Stimulated activated naive B cell treated with anti-CD40 and anti-IgM and Interleukin-4, amounts not matched to agents 10 μg/mL and 1 μg/mL and 100 μg/mL, for 72 hours (primary cell): ENCODE measurements around the gene XRCC1.
A peak's percentile ranks its signal among the peaks of the same experiment; 100 is the strongest.

Experiments used
- ATAC-seq, 2 donors: fragments of 150-1000 bp; cut with Tn5 transposase; replicated peaks; 2 replicates each; pipeline ENCODE4 v1.10.0; 2021; ENCODE audit warnings: moderate library complexity in 1 of 2
- DNase-seq: peaks from one replicate; pipeline ENCODE4 v3.0.0; 2021
- H3K27ac Mint-ChIP-seq: one replicate; pipeline ENCODE4 v1.8.0; 2022; ENCODE audit warnings: mild to moderate bottlenecking, mixed read lengths
- H3K27me3 Mint-ChIP-seq, 2 donors: one replicate each; pipeline ENCODE4 v1.8.0; 2022; ENCODE audit warnings: mixed read lengths in 2 of 2
- H3K36me3 Mint-ChIP-seq, 2 donors: one replicate each; pipeline ENCODE4 v1.8.0; 2022; ENCODE audit warnings: mixed read lengths in 2 of 2, mild to moderate bottlenecking in 1 of 2
- H3K4me1 Mint-ChIP-seq, 2 donors: one replicate each; pipeline ENCODE4 v1.8.0; 2022; ENCODE audit warnings: mixed read lengths in 2 of 2, mild to moderate bottlenecking in 1 of 2
- H3K4me3 Mint-ChIP-seq, 2 donors: one replicate each; pipeline ENCODE4 v1.8.0; 2022; ENCODE audit warnings: mild to moderate bottlenecking in 2 of 2, mixed read lengths in 2 of 2, moderate library complexity in 1 of 2
- H3K9me3 Mint-ChIP-seq, 2 donors: one replicate each; pipeline ENCODE4 v1.8.0; 2022; ENCODE audit warnings: mixed read lengths in 2 of 2, mild to moderate bottlenecking in 1 of 2

Gene XRCC1

GRCh38 chr19:43574424-43575155 is 737 bp downstream of the XRCC1 start:
- H3K9me3 Mint-ChIP-seq: no peaks in the 10 kb centered on the region
- peaks cover 26 to 51% of the 10 kb centered on the region in 2 donors for H3K4me1 Mint-ChIP-seq

GRCh38 chr19:43572171-43572588 is 3.1 kb downstream of the XRCC1 start:
- ATAC-seq: no peak
- H3K27me3 Mint-ChIP-seq: no peaks in the 10 kb centered on the region
- H3K4me3 Mint-ChIP-seq: no peak overlapping the region
- H3K27ac Mint-ChIP-seq: peak overlapping the region; percentile 82
- no peaks in the 10 kb centered on the region for H3K9me3 Mint-ChIP-seq
- H3K36me3 Mint-ChIP-seq: peaks cover 10 to 16% of the 10 kb centered on the region in 2 donors
- no peak for DNase-seq
- peaks cover 20 to 38% of the 10 kb centered on the region in 2 donors for H3K4me1 Mint-ChIP-seq

More at GRCh38 chr19:43574424-43575155, 737 bp downstream of the XRCC1 start:
- DNase-seq (no peak), ATAC-seq (no peak)
- Mint-ChIP-seq H3K27ac (peak overlapping the region; percentile 98), H3K27me3 (no peaks in the 10 kb centered on the region), H3K36me3 (peaks cover 5 to 22% of the 10 kb centered on the region in 2 donors), H3K4me3 (peak overlapping the region; percentile 97 to 99)

GRCh38 chr19:43570174-43570791 is 5.0 kb downstream of the XRCC1 start:
- peaks cover 12 to 15% of the 10 kb centered on the region in 2 donors for H3K36me3 Mint-ChIP-seq
- ATAC-seq (no peak), DNase-seq (no peak)
- H3K4me3 Mint-ChIP-seq: no peak overlapping the region
- peaks cover 18 to 34% of the 10 kb centered on the region in 2 donors for H3K4me1 Mint-ChIP-seq
- H3K9me3 Mint-ChIP-seq: no peaks in the 10 kb centered on the region
- H3K27ac Mint-ChIP-seq: no peak overlapping the region
- H3K27me3 Mint-ChIP-seq: no peaks in the 10 kb centered on the region

- no peak for DNase-seq
- ATAC-seq: no peak
- Mint-ChIP-seq H3K9me3 (no peaks in the 10 kb centered on the region), H3K27me3 (no peaks in the 10 kb centered on the region), H3K36me3 (peaks cover 12% of the 10 kb centered on the region in 2 donors), H3K4me3 (no peak overlapping the region), H3K27ac (no peak overlapping the region), H3K4me1 (peaks cover 20 to 34% of the 10 kb centered on the region in 2 donors)
These were observed 5.7 kb downstream of the XRCC1 start for GRCh38 chr19:43569657-43570056.

- Mint-ChIP-seq H3K36me3 (peaks cover 27 to 37% of the 10 kb centered on the region in 2 donors), H3K27ac (peak overlapping the region; percentile 84), H3K4me1 (peaks cover 41 to 64% of the 10 kb centered on the region in 2 donors), H3K27me3 (no peaks in the 10 kb centered on the region), H3K4me3 (peak overlapping the region in 1 of 2 donors; percentile 17), H3K9me3 (peaks cover 0 to 3% of the 10 kb centered on the region in 2 donors)
- DNase-seq (no peak), ATAC-seq (no peak)
These were observed 10.5 kb downstream of the XRCC1 start for GRCh38 chr19:43564800-43565199.

- DNase-seq (no peak), ATAC-seq (no peak)
- H3K4me1 Mint-ChIP-seq: peaks cover 41 to 64% of the 10 kb centered on the region in 2 donors
- peak overlapping the region in 1 of 2 donors; percentile 60 for H3K4me3 Mint-ChIP-seq
- H3K27ac Mint-ChIP-seq: peak overlapping the region; percentile 93
- H3K9me3 Mint-ChIP-seq: peaks cover 0 to 3% of the 10 kb centered on the region in 2 donors
- H3K27me3 Mint-ChIP-seq: no peaks in the 10 kb centered on the region
- peaks cover 27 to 37% of the 10 kb centered on the region in 2 donors for H3K36me3 Mint-ChIP-seq
These were observed 11.4 kb downstream of the XRCC1 start for GRCh38 chr19:43563816-43564457.

GRCh38 chr19:43562698-43563241 is 12.6 kb downstream of the XRCC1 start:
- peak overlapping the region; percentile 50 to 62 for H3K4me3 Mint-ChIP-seq
- ATAC-seq: peak; percentile 88 to 90
- H3K9me3 Mint-ChIP-seq: peaks cover 0 to 3% of the 10 kb centered on the region in 2 donors
- no peaks in the 10 kb centered on the region for H3K27me3 Mint-ChIP-seq
- peaks cover 41 to 64% of the 10 kb centered on the region in 2 donors for H3K4me1 Mint-ChIP-seq
- peaks cover 22 to 37% of the 10 kb centered on the region in 2 donors for H3K36me3 Mint-ChIP-seq
- H3K27ac Mint-ChIP-seq: peak overlapping the region; percentile 94
- DNase-seq: peak; percentile 63

GRCh38 chr19:43562226-43562697 is 13.1 kb downstream of the XRCC1 start:
- Mint-ChIP-seq H3K27me3 (no peaks in the 10 kb centered on the region), H3K9me3 (peaks cover 0 to 3% of the 10 kb centered on the region in 2 donors), H3K27ac (peak overlapping the region; percentile 94), H3K4me3 (peak overlapping the region in 1 of 2 donors; percentile 43), H3K36me3 (peaks cover 22 to 37% of the 10 kb centered on the region in 2 donors), H3K4me1 (peaks cover 41 to 64% of the 10 kb centered on the region in 2 donors)
- no peak for DNase-seq
- ATAC-seq: peak; percentile 1 to 2

GRCh38 chr19:43561139-43561970 is 14.0 kb downstream of the XRCC1 start:
- Mint-ChIP-seq H3K27me3 (no peaks in the 10 kb centered on the region), H3K4me3 (no peak overlapping the region), H3K9me3 (peaks cover 0 to 3% of the 10 kb centered on the region in 2 donors), H3K4me1 (peaks cover 39 to 58% of the 10 kb centered on the region in 2 donors), H3K36me3 (peaks cover 20 to 37% of the 10 kb centered on the region in 2 donors), H3K27ac (peak overlapping the region; percentile 59)
- ATAC-seq: no peak
- DNase-seq: no peak

GRCh38 chr19:43560687-43561086 is 14.6 kb downstream of the XRCC1 start:
- no peak overlapping the region for H3K4me3 Mint-ChIP-seq
- H3K27ac Mint-ChIP-seq: peak overlapping the region; percentile 59
- no peaks in the 10 kb centered on the region for H3K27me3 Mint-ChIP-seq
- H3K36me3 Mint-ChIP-seq: peaks cover 20 to 37% of the 10 kb centered on the region in 2 donors
- H3K9me3 Mint-ChIP-seq: peaks cover 0 to 3% of the 10 kb centered on the region in 2 donors
- H3K4me1 Mint-ChIP-seq: peaks cover 39 to 57% of the 10 kb centered on the region in 2 donors
- DNase-seq (no peak), ATAC-seq (no peak)

GRCh38 chr19:43555185-43555770 is 20.0 kb downstream of the XRCC1 start:
- Mint-ChIP-seq H3K27ac (peak overlapping the region; percentile 47), H3K27me3 (no peaks in the 10 kb centered on the region), H3K4me3 (no peak overlapping the region), H3K4me1 (peaks cover 11 to 12% of the 10 kb centered on the region in 2 donors), H3K36me3 (peaks cover 38 to 46% of the 10 kb centered on the region in 2 donors), H3K9me3 (no peaks in the 10 kb centered on the region)
- ATAC-seq (peak; percentile 86 to 88), DNase-seq (peak; percentile 56)

GRCh38 chr19:43554317-43554895 is 20.9 kb downstream of the XRCC1 start:
- DNase-seq: no peak
- Mint-ChIP-seq H3K27me3 (no peaks in the 10 kb centered on the region), H3K4me3 (no peak overlapping the region), H3K9me3 (no peaks in the 10 kb centered on the region), H3K36me3 (peaks cover 45 to 51% of the 10 kb centered on the region in 2 donors), H3K4me1 (peaks cover 8 to 9% of the 10 kb centered on the region in 2 donors), H3K27ac (no peak overlapping the region)
- ATAC-seq: no peak

- H3K4me3 Mint-ChIP-seq: no peak overlapping the region
- no peaks in the 10 kb centered on the region for H3K9me3 Mint-ChIP-seq
- H3K4me1 Mint-ChIP-seq: peaks cover 8 to 9% of the 10 kb centered on the region in 2 donors
- no peaks in the 10 kb centered on the region for H3K27me3 Mint-ChIP-seq
- ATAC-seq (no peak), DNase-seq (no peak)
- H3K27ac Mint-ChIP-seq: no peak overlapping the region
- H3K36me3 Mint-ChIP-seq: peaks cover 48 to 53% of the 10 kb centered on the region in 2 donors
These were observed 21.7 kb downstream of the XRCC1 start for GRCh38 chr19:43553656-43554055.
